AG04450 (cell line): ENCODE results near the gene MITF. TPM values are rescaled to one million over a fixed set of nuclear protein-coding genes. Genes with fewer than 3 reads are reported as not detected.

ENCODE experiments used
- CTCF ChIA-PET: fragments of 300-600, 350-600 bp; formaldehyde crosslinking; extraction: SDS; loops from one replicate; lab custom pipeline; 2022; ENCODE audit warnings: antibody characterized with exemption, inconsistent platforms; lab: Charles Lee
- POLR2A ChIA-PET: fragments of 350-600 bp; formaldehyde crosslinking; extraction: SDS; loops from one replicate; lab custom pipeline; 2021; ENCODE audit warnings: antibody characterized with exemption, inconsistent platforms; lab: Yijun Ruan, JAX
- DNase-seq: peaks from one replicate; pipeline ENCODE4 v3.0.0-alpha.2; 2011; ENCODE audit warnings: low read depth, low spot score
- H3K27ac ChIP-seq: one replicate; pipeline ENCODE4 v1.5.1; 2012; ENCODE audit warnings: low read depth, low read length, control low read depth
- H3K27me3 ChIP-seq: one replicate; pipeline ENCODE4 v1.6.0; 2012; ENCODE audit warnings: low read length; ENCODE audit not compliant: control insufficient read depth, insufficient read depth
- H3K4me3 ChIP-seq: 2 replicates; pipeline ENCODE4 v1.5.1; 2011; ENCODE audit warnings: mild to moderate bottlenecking, low read depth, low read length, control low read depth
- H3K9me3 ChIP-seq: 2 replicates; pipeline ENCODE4 v1.5.1; 2012; ENCODE audit warnings: low read length; ENCODE audit not compliant: control insufficient read depth, insufficient read depth
- polyA minus RNA-seq: library from RNA; depleted of rRNA, polyadenylated mRNA; stranded (reverse); fragments of >200 nt; gene quantifications from 2 replicates; pipeline ENCODE4 v1.2.3, GENCODE V29; 2011; rRNA and poly(A)+ RNA removed
- polyA plus RNA-seq: library from polyadenylated mRNA; depleted of rRNA; stranded (reverse); fragments of >200 nt; gene quantifications from 2 replicates; pipeline ENCODE4 v1.2.3, GENCODE V29; 2011; rRNA removed
- TF ChIP-seq, protein P1 (sequence below): IDR thresholded peaks from 2 replicates; pipeline ENCODE4 v1.5.1; 2011; ENCODE audit warnings: low read depth, low read length, control low read depth, inconsistent platforms

The MITF gene
- 32.2 and 32.5 TPM in 2 replicates for polyA plus RNA-seq
- polyA minus RNA-seq, result 80.7 and 99.7 TPM in 2 replicates

GRCh38 chr3:69739204-69740102 lies at the start of gene MITF:
TSS of gene MITF (plus strand) at chr3:69739464. CDS start at chr3:69739598, 134 bp downstream.
- Histone ChIP-seq H3K27ac (no peak within 1 kb of the TSS), H3K27me3 (peaks cover 2% of the 10 kb centered on the region), H3K9me3 (no peaks in the 10 kb centered on the region; the same call in 1 of the 2 replicates), H3K4me3 (peak within 1 kb of the TSS; percentile 89)
- POLR2A ChIA-PET, result interaction anchor here (0.6 to 1.7 kb wide), 5 partner anchors 31 to 1861 kb away, joined by 3 to 8 read pairs (median 5); no protein-coding TSS in a partner anchor
- CTCF ChIA-PET, result interaction anchor here (0.6 to 2.5 kb wide), 8 partner anchors 10 to 613 kb away, joined by 3 to 15 read pairs (median 4); no protein-coding TSS in a partner anchor
- TF ChIP-seq, protein P1, sequence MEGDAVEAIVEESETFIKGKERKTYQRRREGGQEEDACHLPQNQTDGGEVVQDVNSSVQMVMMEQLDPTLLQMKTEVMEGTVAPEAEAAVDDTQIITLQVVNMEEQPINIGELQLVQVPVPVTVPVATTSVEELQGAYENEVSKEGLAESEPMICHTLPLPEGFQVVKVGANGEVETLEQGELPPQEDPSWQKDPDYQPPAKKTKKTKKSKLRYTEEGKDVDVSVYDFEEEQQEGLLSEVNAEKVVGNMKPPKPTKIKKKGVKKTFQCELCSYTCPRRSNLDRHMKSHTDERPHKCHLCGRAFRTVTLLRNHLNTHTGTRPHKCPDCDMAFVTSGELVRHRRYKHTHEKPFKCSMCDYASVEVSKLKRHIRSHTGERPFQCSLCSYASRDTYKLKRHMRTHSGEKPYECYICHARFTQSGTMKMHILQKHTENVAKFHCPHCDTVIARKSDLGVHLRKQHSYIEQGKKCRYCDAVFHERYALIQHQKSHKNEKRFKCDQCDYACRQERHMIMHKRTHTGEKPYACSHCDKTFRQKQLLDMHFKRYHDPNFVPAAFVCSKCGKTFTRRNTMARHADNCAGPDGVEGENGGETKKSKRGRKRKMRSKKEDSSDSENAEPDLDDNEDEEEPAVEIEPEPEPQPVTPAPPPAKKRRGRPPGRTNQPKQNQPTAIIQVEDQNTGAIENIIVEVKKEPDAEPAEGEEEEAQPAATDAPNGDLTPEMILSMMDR, result no peak
- DNase-seq, result peak; percentile 68

- TF ChIP-seq, protein P1, result no peak
- CTCF ChIA-PET, result interaction anchor here (0.5 to 3.9 kb wide), 32 partner anchors 7 to 261 kb away, joined by 3 to 78 read pairs (median 5); partner anchors contain the start of gene MITF
- Histone ChIP-seq H3K4me3 (no peak overlapping the region), H3K27me3 (no peaks in the 10 kb centered on the region), H3K27ac (no peak overlapping the region), H3K9me3 (no peaks in the 10 kb centered on the region)
- POLR2A ChIA-PET, result interaction anchor here (1.0 kb wide), 1 partner anchor 256 kb away, joined by 7 read pairs; no protein-coding TSS in a partner anchor
- no peak for DNase-seq
Observed at GRCh38 chr3:69691860-69692259, 47.4 kb upstream of the MITF start.

DNA sequence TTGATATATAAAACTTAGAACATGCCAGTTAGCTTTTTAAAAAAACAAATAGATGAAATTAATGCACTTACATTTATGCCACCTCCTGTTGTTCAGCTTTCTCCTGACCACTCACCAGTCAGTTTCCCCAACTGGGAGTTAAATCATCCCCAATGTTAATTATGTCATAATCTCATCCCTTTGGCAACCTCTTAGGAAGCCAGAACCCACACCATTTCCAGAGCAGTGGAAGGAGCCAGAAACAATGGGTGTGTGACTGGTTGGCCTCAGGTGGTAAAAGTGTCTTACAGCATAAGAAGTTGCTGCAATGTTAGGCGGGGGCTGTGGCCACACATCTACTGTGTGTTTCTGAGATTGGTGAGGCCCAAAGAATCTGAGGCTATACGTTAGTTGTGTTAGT lies 46.5 kb upstream of the MITF start:
- ChIA-PET POLR2A (no interaction called here), CTCF (interaction anchor here (1.0 to 3.9 kb wide), 8 partner anchors 68 to 256 kb away, joined by 3 to 78 read pairs (median 9); no protein-coding TSS in a partner anchor)
- Histone ChIP-seq H3K9me3 (no peaks in the 10 kb centered on the region), H3K4me3 (no peak overlapping the region), H3K27ac (no peak overlapping the region), H3K27me3 (no peaks in the 10 kb centered on the region)
- DNase-seq, result no peak
- TF ChIP-seq, protein P1, result no peak

DNA sequence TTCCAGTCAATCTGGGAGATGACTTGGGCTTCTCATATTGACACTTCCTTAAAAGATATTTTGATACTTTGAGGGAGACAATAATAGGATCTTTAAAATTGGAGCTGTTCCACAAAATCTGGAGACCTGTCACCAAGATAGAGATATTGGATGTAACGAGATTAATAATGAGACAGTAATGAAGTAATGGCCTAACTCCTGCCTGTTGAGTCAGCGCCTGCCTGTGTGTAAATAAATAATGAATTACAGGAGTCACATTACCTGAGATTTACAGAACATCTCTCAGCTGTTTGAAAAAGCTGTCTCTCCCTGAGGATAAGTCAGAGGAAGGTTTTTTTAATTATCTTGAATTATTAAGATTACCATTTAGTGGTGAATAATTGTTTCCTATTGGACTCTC lies 43.8 kb upstream of the MITF start:
- no peak for DNase-seq
- Histone ChIP-seq H3K4me3 (no peak overlapping the region), H3K9me3 (no peaks in the 10 kb centered on the region), H3K27me3 (no peaks in the 10 kb centered on the region), H3K27ac (no peak overlapping the region)
- POLR2A ChIA-PET, result no interaction called here
- CTCF ChIA-PET, result interaction anchor here (2.5 to 4.4 kb wide), 2 partner anchors 97 to 160 kb away, joined by 11 to 18 read pairs; no protein-coding TSS in a partner anchor
- TF ChIP-seq, protein P1, result no peak
